ENCODE data around the gene DMRT3. TPM values are rescaled to one million over a fixed set of nuclear protein-coding genes. Genes with fewer than 3 reads are reported as not detected.

DMRT3 gene
- total RNA-seq, 1 donor from 2014 or later: 1.1 TPM

- no peak for DNase-seq (ENCODE audit: low spot score)
Observed at GRCh38 chr9:970151-970996, 6.1 kb upstream of the DMRT3 start.

GRCh38 chr9:971901-972500 is 4.5 kb upstream of the DMRT3 start:
- DNase-seq (ENCODE audit: low spot score): no peak

- DNase-seq (ENCODE audit: low spot score): no peak
Observed at GRCh38 chr9:972501-973294, 3.8 kb upstream of the DMRT3 start.

GRCh38 chr9:973295-973834 is 3.1 kb upstream of the DMRT3 start:
- DNase-seq (ENCODE audit: low spot score): no peak

- no peak for DNase-seq (ENCODE audit: low spot score)
Observed at GRCh38 chr9:974031-974995, 2.1 kb upstream of the DMRT3 start.

GRCh38 chr9:974996-975739 is 1.3 kb upstream of the DMRT3 start:
- no peak for DNase-seq (ENCODE audit: low spot score)

GRCh38 chr9:975740-976257 is 656 bp upstream of the DMRT3 start:
- no peak for DNase-seq (ENCODE audit: low spot score)

GRCh38 chr9:976943-977837 is 735 bp downstream of the DMRT3 start:
- DNase-seq (ENCODE audit: low spot score): no peak

- DNase-seq (ENCODE audit: low spot score): no peak
Observed at GRCh38 chr9:977838-978830, 1.7 kb downstream of the DMRT3 start.

GRCh38 chr9:979983-980382 is 3.5 kb downstream of the DMRT3 start:
- no peak for DNase-seq (ENCODE audit: low spot score)

- DNase-seq (ENCODE audit: low spot score): no peak
Observed at GRCh38 chr9:980640-981039, 4.2 kb downstream of the DMRT3 start.

GRCh38 chr9:981491-981898 is 5.0 kb downstream of the DMRT3 start:
- no peak for DNase-seq (ENCODE audit: low spot score)

- DNase-seq (ENCODE audit: low spot score): no peak
Observed at GRCh38 chr9:982394-983230, 6.2 kb downstream of the DMRT3 start.

GRCh38 chr9:994005-994404 is 17.6 kb downstream of the DMRT3 start:
- DNase-seq (ENCODE audit: low spot score): no peak

- no peak for DNase-seq (ENCODE audit: low spot score)
Observed at GRCh38 chr9:995192-995591, 18.7 kb downstream of the DMRT3 start.

GRCh38 chr9:995781-996180 is 19.3 kb downstream of the DMRT3 start:
- no peak for DNase-seq (ENCODE audit: low spot score)

All from mesenteric fat pad (tissue), 1 donor.